IMR-90 (cell line): ENCODE data around the gene CD99L2.

Source experiments
- CTCF ChIP-seq: conservative IDR thresholded peaks from 2 replicates; pipeline ENCODE4 v1.5.1; 2012; ENCODE audit warnings: mild to moderate bottlenecking, low read depth, low read length, improper control_type of control experiment
- MAZ ChIP-seq: IDR thresholded peaks from 2 replicates; pipeline ENCODE4 v1.6.1; 2012; ENCODE audit warnings: low read depth, mild to moderate bottlenecking, low read length, improper control_type of control experiment, moderate library complexity, borderline replicate concordance
- RCOR1 ChIP-seq: IDR thresholded peaks from 2 replicates; pipeline ENCODE4 v1.6.1; 2012; ENCODE audit warnings: mild to moderate bottlenecking, low read length, improper control_type of control experiment; ENCODE audit not compliant: insufficient replicate concordance
- USF2 ChIP-seq: fragments of 150-350 bp; IDR thresholded peaks from 2 replicates; pipeline ENCODE4 v1.6.1; 2017; ENCODE audit warnings: mild to moderate bottlenecking, antibody characterized with exemption, low read length, low read depth

- no peak for TF ChIP-seq RCOR1
- no peak for TF ChIP-seq CTCF
- no peak for TF ChIP-seq USF2
- TF ChIP-seq MAZ, result no peak
These were observed 136.0 kb downstream of the CD99L2 start for GRCh38 chrX:150762258-150763165.
